Natural killer cell (primary cell): ENCODE results near the gene ALOX5. TPM values are rescaled to one million over a fixed set of nuclear protein-coding genes. Genes with fewer than 3 reads are reported as not detected.

Source experiments
- ATAC-seq, 3 donors: fragments of 150-1000 bp in 2 of 3; fragments of 200-7000 bp in 1 of 3; cut with Tn5 transposase; 1 replicate in 1 of 3; 2 replicates in 2 of 3; pipeline ENCODE4 v1.10.0; 2021; ENCODE audit warnings: mild to moderate bottlenecking in 2 of 3, moderate library complexity in 2 of 3
- DNase-seq, 2 donors: peaks; one replicate each; pipeline versions ENCODE4 v3.0.0 to v3.0.0-alpha.2; 2013 to 2021; ENCODE audit warnings: mixed read lengths in 1 of 2
- H3K27ac ChIP-seq: one replicate; pipeline ENCODE4 v1.5.1; 2013; ENCODE audit warnings: mild to moderate bottlenecking, low read length
- H3K27me3 ChIP-seq: one replicate; pipeline ENCODE4 v1.6.1; 2013; ENCODE audit warnings: low read length; ENCODE audit not compliant: control insufficient read depth, insufficient read depth
- H3K36me3 ChIP-seq: one replicate; pipeline ENCODE4 v1.6.1; 2013; ENCODE audit warnings: low read length; ENCODE audit not compliant: control insufficient read depth, insufficient read depth
- H3K4me1 ChIP-seq: one replicate; pipeline ENCODE4 v1.6.1; 2013; ENCODE audit warnings: low read length; ENCODE audit not compliant: control insufficient read depth, insufficient read depth
- H3K4me3 ChIP-seq: one replicate; pipeline ENCODE4 v1.5.1; 2013; ENCODE audit warnings: low read length
- H3K9me3 ChIP-seq: one replicate; pipeline ENCODE4 v1.6.1; 2013; ENCODE audit warnings: low read length; ENCODE audit not compliant: control insufficient read depth, insufficient read depth
- H3K27ac Mint-ChIP-seq, 2 donors: one replicate each; pipeline ENCODE4 v1.8.0; 2022; ENCODE audit warnings: mild to moderate bottlenecking in 2 of 2, mixed read lengths in 2 of 2, moderate library complexity in 1 of 2
- H3K27me3 Mint-ChIP-seq, 2 donors: one replicate each; pipeline ENCODE4 v1.8.0; 2022; ENCODE audit warnings: low read depth in 2 of 2, mixed read lengths in 2 of 2
- H3K36me3 Mint-ChIP-seq: one replicate; pipeline ENCODE4 v1.8.0; 2022; ENCODE audit warnings: mixed read lengths
- H3K4me1 Mint-ChIP-seq, 2 donors: one replicate each; pipeline ENCODE4 v1.8.0; 2022; ENCODE audit warnings: mixed read lengths in 2 of 2
- H3K4me3 Mint-ChIP-seq: one replicate; pipeline ENCODE4 v1.8.0; 2022; ENCODE audit warnings: mild to moderate bottlenecking, moderate library complexity, mixed read lengths
- H3K9me3 Mint-ChIP-seq, 2 donors: one replicate each; pipeline ENCODE4 v1.8.0; 2022; ENCODE audit warnings: mixed read lengths in 2 of 2
- WGBS: methylation state at CpG from one replicate; pipeline ENCODE4 v1.1.7; 2013; ENCODE audit warnings: missing lambda C conversion rate; ENCODE audit not compliant: insufficient coverage; 5-methylcytosine and 5-hydroxymethylcytosine counted together
- intact Hi-C: fragments of 100-400 bp; cut with micrococcal nuclease; formaldehyde crosslinking; loops from one replicate; pipeline ENCODE4 v1.14.2; 2022
- total RNA-seq, 4 donors: library from RNA; stranded (reverse); fragments of 120-200 nt in 1 of 4; gene quantifications; one replicate each; pipeline versions ENCODE4 v1.2.3 to v1.2.4, GENCODE V29; 2013 to 2022
- TF ChIP-seq, protein P1 (sequence below): fragments of 200-600 bp; IDR thresholded peaks from one replicate; pipeline ENCODE4 v1.8.0; 2022; ENCODE audit warnings: antibody characterized with exemption

The ALOX5 gene
- total RNA-seq, 3 donors from 2014 or later (not counting 1 experiment from before 2014, with no cell fraction given), result 8.6 to 93.5 (median 12.4) TPM

DNA sequence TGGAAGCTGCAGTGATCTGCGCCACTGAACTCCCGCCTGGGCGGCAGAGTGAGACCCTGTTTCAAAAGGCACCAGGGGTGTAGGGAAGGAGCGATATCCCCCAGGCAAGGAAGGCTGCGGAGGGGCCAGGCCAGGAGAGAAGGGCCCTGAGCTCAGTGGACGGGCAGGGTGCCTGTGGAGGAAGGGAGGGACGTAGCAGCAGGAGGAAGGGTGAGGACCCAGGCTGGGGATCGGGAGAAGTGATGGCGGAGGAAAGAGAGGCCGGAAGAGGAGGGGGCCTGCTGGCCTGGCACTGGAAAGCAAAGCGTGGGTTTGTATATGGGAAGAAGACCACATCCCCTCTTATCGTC, 45.6 kb downstream of the ALOX5 start:
- peaks cover 30 to 46% of the 10 kb centered on the region in 2 donors for H3K4me1 Mint-ChIP-seq

DNA sequence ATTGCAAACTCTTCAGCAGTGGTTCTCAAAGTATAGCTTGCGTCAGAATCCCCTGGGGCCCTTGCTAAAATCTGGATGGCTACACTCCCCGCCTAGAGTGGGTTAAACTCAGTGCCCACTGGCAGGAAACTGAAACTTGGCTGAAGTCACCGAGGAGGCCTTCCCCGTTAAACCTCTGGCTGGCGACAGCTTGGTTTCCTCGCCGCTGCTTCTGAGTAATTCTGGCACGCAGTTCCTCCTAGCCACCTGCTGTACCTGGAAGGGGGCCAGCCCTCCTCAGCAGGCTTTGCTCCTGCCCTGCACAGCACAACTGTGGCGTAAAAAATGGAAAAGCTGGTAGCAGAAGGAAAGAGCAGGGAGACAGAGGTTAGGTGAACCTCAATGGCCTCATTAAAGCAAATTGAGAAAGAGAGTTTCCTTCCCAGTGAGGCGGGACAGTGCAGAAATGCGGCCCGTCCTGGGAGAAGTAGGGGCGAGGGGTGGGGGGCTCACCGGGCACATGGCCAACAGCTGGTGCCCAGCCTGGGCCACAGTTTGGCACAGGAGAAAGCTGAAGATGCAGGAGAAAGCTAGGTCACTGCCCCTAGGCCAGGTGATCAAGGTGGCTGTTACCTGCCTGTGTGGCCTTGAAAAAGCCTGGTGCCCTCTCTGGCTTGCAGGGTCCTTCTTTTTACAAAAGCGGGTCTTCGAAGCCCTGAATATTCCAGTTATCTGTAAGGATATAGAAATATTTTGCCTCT, 46.6 kb downstream of the ALOX5 start:
- Histone ChIP-seq H3K27me3 (no peaks in the 10 kb centered on the region), H3K27ac (peak overlapping the region; percentile 75), H3K36me3 (no peaks in the 10 kb centered on the region), H3K4me1 (peaks cover 56% of the 10 kb centered on the region), H3K9me3 (no peaks in the 10 kb centered on the region), H3K4me3 (peak overlapping the region; percentile 22)
- no peaks in the 10 kb centered on the region for H3K36me3 Mint-ChIP-seq
- H3K4me3 Mint-ChIP-seq, result peak overlapping the region; percentile 97
- no peaks in the 10 kb centered on the region for H3K27me3 Mint-ChIP-seq
- intact Hi-C loops, result no loop called here
- ATAC-seq (peak; percentile 40 to 47 (median 43)), DNase-seq (peak; percentile 37 to 72)
- peaks cover 30 to 46% of the 10 kb centered on the region in 2 donors for H3K4me1 Mint-ChIP-seq
- WGBS, result 7% methylated on average over 14 of the region's 16 CpGs
- peak overlapping the region; percentile 83 to 97 for H3K27ac Mint-ChIP-seq
- H3K9me3 Mint-ChIP-seq, result no peaks in the 10 kb centered on the region
- TF ChIP-seq, protein P1, sequence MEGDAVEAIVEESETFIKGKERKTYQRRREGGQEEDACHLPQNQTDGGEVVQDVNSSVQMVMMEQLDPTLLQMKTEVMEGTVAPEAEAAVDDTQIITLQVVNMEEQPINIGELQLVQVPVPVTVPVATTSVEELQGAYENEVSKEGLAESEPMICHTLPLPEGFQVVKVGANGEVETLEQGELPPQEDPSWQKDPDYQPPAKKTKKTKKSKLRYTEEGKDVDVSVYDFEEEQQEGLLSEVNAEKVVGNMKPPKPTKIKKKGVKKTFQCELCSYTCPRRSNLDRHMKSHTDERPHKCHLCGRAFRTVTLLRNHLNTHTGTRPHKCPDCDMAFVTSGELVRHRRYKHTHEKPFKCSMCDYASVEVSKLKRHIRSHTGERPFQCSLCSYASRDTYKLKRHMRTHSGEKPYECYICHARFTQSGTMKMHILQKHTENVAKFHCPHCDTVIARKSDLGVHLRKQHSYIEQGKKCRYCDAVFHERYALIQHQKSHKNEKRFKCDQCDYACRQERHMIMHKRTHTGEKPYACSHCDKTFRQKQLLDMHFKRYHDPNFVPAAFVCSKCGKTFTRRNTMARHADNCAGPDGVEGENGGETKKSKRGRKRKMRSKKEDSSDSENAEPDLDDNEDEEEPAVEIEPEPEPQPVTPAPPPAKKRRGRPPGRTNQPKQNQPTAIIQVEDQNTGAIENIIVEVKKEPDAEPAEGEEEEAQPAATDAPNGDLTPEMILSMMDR, result no peak

More for the DNA sequence above, 45.6 kb downstream of the ALOX5 start:
- Mint-ChIP-seq H3K9me3 (no peaks in the 10 kb centered on the region), H3K4me3 (peak overlapping the region; percentile 97), H3K27me3 (no peaks in the 10 kb centered on the region), H3K27ac (peak overlapping the region; percentile 83 to 97), H3K36me3 (no peaks in the 10 kb centered on the region)
- peak overlapping the region; percentile 67 for H3K4me3 ChIP-seq
- H3K27me3 ChIP-seq, result no peaks in the 10 kb centered on the region
- TF ChIP-seq, protein P1, result no peak
- ATAC-seq (peak in 1 of 3 donors; percentile 7), DNase-seq (no peak)
- H3K36me3 ChIP-seq, result no peaks in the 10 kb centered on the region
- intact Hi-C loops, result loop anchor here (10.0 kb wide), 1 partner anchor 415 kb away; the partner anchor contains the start of gene ZNF22
- 14% methylated on average over 10 of the region's 12 CpGs for WGBS
- H3K27ac ChIP-seq, result peak overlapping the region; percentile 75
- no peaks in the 10 kb centered on the region for H3K9me3 ChIP-seq
- H3K4me1 ChIP-seq, result peaks cover 56% of the 10 kb centered on the region

DNA sequence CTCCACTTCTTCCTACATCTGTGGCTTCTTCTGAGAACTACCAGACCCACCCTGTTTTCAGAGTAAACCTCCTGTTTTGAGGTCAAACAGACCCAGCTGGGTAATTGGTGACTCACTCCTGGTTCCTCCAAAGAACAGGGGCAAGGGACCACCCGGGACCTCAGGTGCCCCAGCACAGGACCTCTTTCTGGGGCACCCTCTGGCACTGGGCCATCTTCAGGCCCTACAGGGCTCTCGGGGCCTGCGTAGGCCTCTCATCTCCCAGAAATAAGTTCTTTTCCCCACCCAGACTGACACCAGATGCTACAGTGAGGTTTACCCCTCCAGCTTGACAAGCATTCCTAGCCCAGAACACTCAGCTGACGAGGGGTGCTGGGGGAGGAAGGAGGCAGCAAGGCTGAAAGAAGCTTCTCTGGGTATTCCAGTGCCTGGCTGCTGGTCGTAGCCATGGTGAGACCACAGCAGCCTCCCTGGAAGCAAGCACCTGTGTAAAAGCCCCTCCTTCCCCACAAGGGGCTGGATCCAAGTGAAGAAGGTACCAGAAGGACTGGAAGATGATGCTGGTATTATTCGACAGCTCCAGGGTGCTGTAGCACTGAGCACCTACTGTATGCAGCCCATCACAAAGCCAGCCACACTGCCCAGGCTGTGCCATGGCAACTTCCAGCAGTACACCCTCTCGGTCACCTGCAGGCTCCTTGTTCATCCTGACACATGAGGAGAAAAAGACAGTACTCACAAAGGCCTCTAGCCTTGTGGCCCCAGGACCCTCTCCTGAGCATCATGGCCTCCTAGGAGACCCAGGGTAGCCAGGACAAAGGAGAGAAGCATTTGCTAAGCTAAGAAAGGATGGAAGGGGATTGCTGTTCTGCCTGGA, 47.4 kb downstream of the ALOX5 start:
- DNase-seq, result peak in 1 of 2 donors; percentile 48
- Mint-ChIP-seq H3K4me1 (peaks cover 30 to 46% of the 10 kb centered on the region in 2 donors), H3K27ac (peak overlapping the region; percentile 83 to 97), H3K27me3 (no peaks in the 10 kb centered on the region), H3K4me3 (peak overlapping the region; percentile 67), H3K36me3 (no peaks in the 10 kb centered on the region), H3K9me3 (no peaks in the 10 kb centered on the region)
- Histone ChIP-seq H3K4me3 (no peak overlapping the region), H3K27ac (peak overlapping the region; percentile 75), H3K4me1 (peaks cover 56% of the 10 kb centered on the region), H3K27me3 (no peaks in the 10 kb centered on the region), H3K36me3 (no peaks in the 10 kb centered on the region), H3K9me3 (no peaks in the 10 kb centered on the region)
- 43% methylated on average over 7 of the region's 7 CpGs for WGBS
- TF ChIP-seq, protein P1, result no peak
- no peak for ATAC-seq
- intact Hi-C loops, result no loop called here
